HG02678 (cell line): Measurements from ENCODE around the gene CLSTN2.
"Not testable (repeated sequence)": the region's sequence is repeated elsewhere in the genome, so short reads cannot be mapped to it uniquely, and the experiment has no call there.

Source experiments
- ATAC-seq: cut with Tn5 transposase; IDR thresholded peaks from one replicate; pipeline ENCODE4 v1.9.1; 2021; ENCODE audit warnings: mild to moderate bottlenecking, moderate library complexity; ENCODE audit not compliant: unreplicated experiment

CLSTN2 gene

GRCh38 chr3:140399871-140400270, 464.9 kb downstream of the CLSTN2 start:
- ATAC-seq, result no peak

- ATAC-seq, result no peak
Measured at GRCh38 chr3:140403079-140403478, 468.1 kb downstream of the CLSTN2 start.

- ATAC-seq, result no peak
Measured at GRCh38 chr3:140403608-140404007, 468.6 kb downstream of the CLSTN2 start.

GRCh38 chr3:140406655-140407054, 471.7 kb downstream of the CLSTN2 start:
- ATAC-seq, result no peak

GRCh38 chr3:140408252-140408651, 473.3 kb downstream of the CLSTN2 start:
- no peak for ATAC-seq

GRCh38 chr3:140416666-140417065, 481.7 kb downstream of the CLSTN2 start:
- ATAC-seq, result no peak

GRCh38 chr3:140420621-140421357, 485.8 kb downstream of the CLSTN2 start:
- no peak for ATAC-seq

- no peak for ATAC-seq
Measured at GRCh38 chr3:140421884-140422283, 486.9 kb downstream of the CLSTN2 start.

GRCh38 chr3:140423146-140423545, 488.2 kb downstream of the CLSTN2 start:
- no peak for ATAC-seq

GRCh38 chr3:140423574-140423973, 488.6 kb downstream of the CLSTN2 start:
- ATAC-seq, result not testable (repeated sequence)

- ATAC-seq, result no peak
Measured at GRCh38 chr3:140424211-140424610, 489.2 kb downstream of the CLSTN2 start.

GRCh38 chr3:140424726-140425125, 489.7 kb downstream of the CLSTN2 start:
- ATAC-seq, result no peak

- ATAC-seq, result no peak
Measured at GRCh38 chr3:140427786-140428185, 492.8 kb downstream of the CLSTN2 start.

GRCh38 chr3:140428380-140428779, 493.4 kb downstream of the CLSTN2 start:
- ATAC-seq, result no peak

- ATAC-seq, result no peak
Measured at GRCh38 chr3:140429791-140430190, 494.8 kb downstream of the CLSTN2 start.

- ATAC-seq, result no peak
Measured at GRCh38 chr3:140430494-140430893, 495.5 kb downstream of the CLSTN2 start.

GRCh38 chr3:140432229-140432669, 497.3 kb downstream of the CLSTN2 start:
- no peak for ATAC-seq

- no peak for ATAC-seq
Measured at GRCh38 chr3:140433431-140433830, 498.4 kb downstream of the CLSTN2 start.

GRCh38 chr3:140434261-140434905, 499.4 kb downstream of the CLSTN2 start:
- ATAC-seq, result no peak

- ATAC-seq, result no peak
Measured at GRCh38 chr3:140436421-140436820, 501.4 kb downstream of the CLSTN2 start.

GRCh38 chr3:140438736-140439470, 503.9 kb downstream of the CLSTN2 start:
- no peak for ATAC-seq

GRCh38 chr3:140439527-140439926, 504.5 kb downstream of the CLSTN2 start:
- no peak for ATAC-seq
